HG02759 (cell line): ENCODE measurements around the gene ECHDC1.
"Not testable (repeated sequence)": the region's sequence is repeated elsewhere in the genome, so short reads cannot be mapped to it uniquely, and the experiment has no call there.

ENCODE experiments used
- ATAC-seq: cut with Tn5 transposase; IDR thresholded peaks from one replicate; pipeline ENCODE4 v1.9.1; 2021; ENCODE audit warnings: mild to moderate bottlenecking, moderate library complexity; ENCODE audit not compliant: unreplicated experiment

The ECHDC1 gene

DNA sequence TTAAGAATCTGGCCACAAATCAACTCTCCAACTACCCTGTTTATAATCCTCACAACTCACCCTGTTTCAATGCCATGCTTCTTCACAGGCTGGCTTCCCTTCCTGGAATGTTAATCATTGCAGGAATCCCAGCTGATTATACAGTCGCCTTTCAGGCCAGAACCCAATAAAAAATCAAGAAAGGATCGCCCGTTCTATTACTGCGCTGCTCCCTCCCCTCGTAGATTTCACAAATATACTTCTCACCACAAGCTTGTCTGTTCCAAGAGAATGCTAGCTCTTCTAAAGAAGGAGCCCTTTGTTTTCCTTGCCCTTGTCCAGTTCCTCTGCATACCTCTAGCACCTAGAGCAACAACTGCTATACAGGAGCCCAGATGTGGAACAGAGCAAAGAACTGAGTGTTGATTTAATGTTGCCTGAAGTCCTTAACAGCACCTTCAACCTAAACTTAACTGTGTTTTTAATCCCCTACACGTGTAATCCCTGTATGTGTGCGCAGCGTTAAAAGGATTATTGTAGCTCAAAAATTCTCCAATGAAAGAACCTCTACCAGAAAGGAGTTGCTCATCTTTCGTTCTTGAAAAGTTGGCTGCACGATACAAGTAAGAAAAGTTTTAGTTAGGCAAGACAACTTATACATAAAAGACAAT is 988 bp downstream of the ECHDC1 start:
- no peak for ATAC-seq

GRCh38 chr6:127341471-127342202 is 1.8 kb downstream of the ECHDC1 start:
- peak; percentile 33 for ATAC-seq

GRCh38 chr6:127340171-127340570 is 3.2 kb downstream of the ECHDC1 start:
- ATAC-seq, result no peak

GRCh38 chr6:127338936-127339335 is 4.5 kb downstream of the ECHDC1 start:
- no peak for ATAC-seq

- ATAC-seq, result no peak
Observed at GRCh38 chr6:127332383-127332961, 10.9 kb downstream of the ECHDC1 start.

DNA sequence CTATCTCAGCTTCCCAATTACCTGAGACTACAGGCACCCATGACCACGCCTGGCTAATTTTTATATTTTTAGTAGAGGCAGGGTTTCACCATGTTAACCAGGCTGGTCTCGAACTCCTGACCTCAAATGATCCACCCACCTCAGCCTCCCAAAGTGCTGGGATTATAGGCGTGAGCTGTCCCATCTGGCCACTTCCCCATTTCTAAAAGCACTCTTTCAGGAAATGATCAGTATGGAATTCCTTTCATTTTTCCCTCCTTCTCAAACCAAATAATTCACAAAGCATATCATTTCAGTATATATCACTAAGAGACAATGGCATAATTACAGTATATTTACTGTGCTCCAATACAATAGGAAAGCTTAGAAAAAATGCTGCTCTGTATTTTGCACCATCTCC is 12.2 kb downstream of the ECHDC1 start:
- ATAC-seq, result not testable (repeated sequence)

DNA sequence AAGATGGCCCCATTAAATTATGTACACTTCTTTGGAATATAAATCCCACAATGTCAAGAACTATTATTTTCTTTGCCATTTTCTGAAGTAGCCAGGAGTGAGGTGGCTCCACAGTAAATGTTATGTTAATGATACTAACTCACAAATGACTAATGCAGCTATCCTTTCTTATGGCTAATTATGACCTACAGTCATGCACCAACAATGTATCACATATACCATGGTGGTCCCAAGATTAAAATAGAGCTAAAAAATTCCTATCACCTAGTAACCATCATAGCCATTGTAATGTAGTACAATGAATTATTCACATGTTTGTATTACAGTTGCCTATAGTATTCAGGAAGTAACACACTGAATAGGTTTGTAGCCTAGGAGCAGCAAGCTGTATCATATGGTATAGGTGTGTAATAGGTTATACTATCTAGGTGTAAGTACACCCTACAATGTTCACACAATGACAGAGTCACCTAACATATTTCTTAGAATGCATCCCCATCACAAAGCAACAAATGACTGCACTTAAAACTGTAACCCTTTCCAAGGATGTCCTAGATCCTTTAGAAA is 15.3 kb downstream of the ECHDC1 start:
- ATAC-seq, result no peak

GRCh38 chr6:127319686-127320085 is 23.7 kb downstream of the ECHDC1 start:
- no peak for ATAC-seq

GRCh38 chr6:127317388-127318128 is 25.9 kb downstream of the ECHDC1 start:
- ATAC-seq, result no peak

DNA sequence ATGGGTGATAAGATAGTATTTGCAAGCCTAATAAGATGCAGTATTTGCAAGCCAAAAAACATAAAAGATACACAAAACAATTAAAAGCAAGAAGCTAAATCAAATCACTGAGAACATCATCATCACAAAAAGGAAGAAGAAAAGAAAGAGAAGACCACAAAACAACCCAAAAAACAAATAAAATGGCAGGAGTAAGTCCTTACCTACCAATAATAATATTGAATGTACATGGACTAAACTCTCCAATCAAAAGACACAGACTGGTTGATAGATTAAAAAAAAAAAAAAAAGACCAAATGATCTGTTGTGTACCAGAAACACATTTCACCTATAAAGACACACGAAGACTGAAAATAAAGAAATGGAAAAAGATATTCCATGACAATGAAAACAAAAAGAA is 37.7 kb downstream of the ECHDC1 start:
- no peak for ATAC-seq

- ATAC-seq, result no peak
Observed at GRCh38 chr6:127303917-127304316, 39.5 kb downstream of the ECHDC1 start.

DNA sequence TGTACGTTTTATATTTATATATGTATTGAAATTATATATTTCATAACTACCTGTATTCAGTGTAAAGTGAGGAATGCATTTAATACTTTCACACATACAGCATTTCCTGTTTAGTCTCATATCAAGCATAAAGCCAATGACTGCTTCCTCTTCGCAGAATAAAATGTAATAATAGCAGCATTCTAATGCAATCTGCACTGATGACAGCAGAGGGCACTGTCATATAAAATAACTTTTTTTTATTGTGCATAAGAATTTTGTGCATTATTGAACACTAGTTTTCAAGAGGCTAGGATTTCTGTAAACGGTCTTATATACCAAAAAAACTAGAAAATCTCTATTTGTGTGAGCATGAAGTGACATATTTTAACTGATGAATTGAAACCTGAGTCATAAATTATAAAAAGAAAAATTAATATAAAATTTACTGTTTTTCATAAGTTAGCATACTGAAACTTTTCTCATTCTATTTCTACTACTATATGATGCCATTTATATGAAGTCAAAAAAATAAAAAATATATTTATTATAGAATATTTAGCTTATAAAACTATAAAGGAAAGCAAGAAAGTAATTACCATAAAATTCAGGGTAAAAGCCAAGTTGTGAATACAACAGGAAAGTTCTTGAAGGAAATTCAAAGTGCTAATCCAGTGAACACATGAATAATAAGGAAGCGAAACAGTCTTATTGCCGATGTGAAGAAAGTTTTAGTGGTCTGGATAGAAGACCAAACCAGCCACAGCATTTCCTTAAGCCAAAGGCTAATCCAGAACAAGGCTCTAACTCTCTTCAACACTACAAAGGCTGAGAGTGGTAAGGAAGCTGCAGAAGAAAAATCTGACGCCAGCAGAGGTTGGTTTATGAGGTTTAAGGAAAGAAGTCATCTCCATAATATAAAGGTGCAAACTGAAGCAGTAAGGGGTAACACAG is 40.4 kb downstream of the ECHDC1 start:
- peak; percentile 54 for ATAC-seq

GRCh38 chr6:127301199-127301700 is 42.2 kb downstream of the ECHDC1 start:
- ATAC-seq, result no peak

DNA sequence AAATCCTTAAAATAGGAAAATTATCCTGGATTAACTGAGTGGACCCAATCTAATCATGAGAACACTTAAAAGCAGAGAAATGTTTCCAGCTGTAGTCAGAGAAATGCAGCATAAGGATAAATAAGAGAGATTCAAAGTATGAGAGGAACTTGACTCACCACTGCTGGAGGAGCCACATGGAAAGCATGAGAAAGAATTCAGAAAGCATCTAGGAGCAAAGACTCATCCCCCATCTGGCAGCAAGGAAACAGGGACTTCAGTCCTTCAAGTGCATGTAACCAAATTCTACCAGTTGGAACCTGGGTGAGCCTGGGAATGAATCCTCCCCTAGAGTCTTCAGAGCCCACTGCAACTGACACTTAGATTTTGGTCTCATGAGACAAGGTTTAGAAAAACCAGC is 43.0 kb downstream of the ECHDC1 start:
- no peak for ATAC-seq

DNA sequence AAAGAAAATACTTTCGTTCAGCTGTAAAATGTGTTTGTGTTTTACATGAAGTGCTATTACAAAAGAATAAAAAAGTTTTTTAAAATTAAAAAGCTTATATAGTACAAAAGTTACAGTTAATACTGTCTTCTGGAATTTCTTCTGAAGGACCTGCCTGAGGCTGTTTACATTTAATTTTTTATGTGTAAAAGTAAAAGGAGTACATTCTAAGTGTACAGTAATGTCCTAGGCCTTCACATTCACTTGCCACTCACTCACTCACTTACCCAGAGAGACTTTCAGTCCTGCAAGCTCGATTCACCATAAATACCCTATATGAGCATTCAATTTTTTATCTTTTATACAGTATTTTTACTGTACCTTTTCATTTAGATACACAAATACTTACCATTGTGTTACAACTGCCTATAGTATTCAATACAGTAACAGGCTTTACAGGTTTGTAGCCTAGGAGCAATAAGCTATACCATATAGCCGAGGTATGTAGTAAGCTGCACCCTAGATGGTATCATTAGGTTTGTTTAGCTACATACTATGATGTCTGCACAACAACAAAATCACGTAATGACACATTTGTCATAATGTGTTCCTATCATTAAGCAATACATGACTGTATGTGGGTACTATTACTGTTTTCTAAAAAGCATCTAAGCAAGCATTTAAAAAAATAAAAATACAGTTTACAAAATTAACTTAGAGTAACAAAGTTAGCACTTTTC is 43.7 kb downstream of the ECHDC1 start:
- ATAC-seq, result no peak

DNA sequence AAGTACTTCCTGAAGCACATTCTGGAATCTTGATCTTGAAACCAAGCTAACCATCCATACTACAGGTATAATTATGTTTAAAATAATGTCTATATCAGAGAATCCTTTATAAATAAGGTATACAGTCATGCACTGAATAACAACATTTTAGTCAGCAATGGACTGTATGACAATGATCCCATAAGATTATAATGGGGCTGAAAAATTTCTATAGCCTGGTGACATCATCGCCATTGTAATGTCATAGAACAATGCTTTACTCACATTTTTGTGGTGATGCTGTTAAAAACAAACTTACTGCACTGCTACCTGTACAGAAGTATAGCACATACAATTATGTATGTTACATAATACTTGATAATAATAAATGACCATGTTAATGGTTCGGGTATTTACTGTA is 44.9 kb downstream of the ECHDC1 start:
- no peak for ATAC-seq

- ATAC-seq, result no peak
Observed at GRCh38 chr6:127297502-127298070, 45.8 kb downstream of the ECHDC1 start.

DNA sequence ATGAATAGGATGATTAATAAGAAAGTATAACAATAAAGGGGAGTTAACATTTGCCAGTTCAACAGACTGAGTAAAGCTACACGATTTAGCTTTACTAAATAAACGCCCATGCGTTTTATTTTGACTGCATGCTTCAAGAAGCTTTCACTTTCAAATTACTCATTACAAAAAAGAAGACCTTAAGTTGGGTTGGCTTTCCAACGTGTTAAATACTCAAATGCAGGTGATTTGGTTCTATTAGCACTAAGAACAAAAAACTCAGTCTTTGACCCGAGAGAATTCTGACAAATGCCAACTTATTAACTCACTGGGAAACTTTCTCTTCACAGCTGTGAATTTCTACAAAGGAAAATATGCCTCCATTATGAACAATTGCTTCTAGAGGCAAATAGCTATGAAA is 51.9 kb downstream of the ECHDC1 start:
- peak; percentile 81 for ATAC-seq
